BJ (cell line): Measurements from ENCODE around the gene NEK4. TPM values are rescaled to one million over a fixed set of nuclear protein-coding genes. Genes with fewer than 3 reads are reported as not detected.

Experiments used
- CTCF ChIA-PET: fragments of 350-600 bp; formaldehyde crosslinking; extraction: SDS; loops from one replicate; lab custom pipeline; 2021; ENCODE audit warnings: antibody characterized with exemption, inconsistent platforms; lab: Yijun Ruan, JAX
- POLR2A ChIA-PET: fragments of 300-600 bp; sonication (Branson Sonifier 250); formaldehyde crosslinking; extraction: SDS; loops from one replicate; lab custom pipeline; 2021; ENCODE audit warnings: antibody characterized with exemption; lab: Charles Lee
- DNase-seq: peaks from one replicate; pipeline ENCODE4 v3.0.0-alpha.2; 2011; ENCODE audit warnings: low read depth
- H3K27me3 ChIP-seq: 2 replicates; pipeline ENCODE4 v1.6.0; 2011; ENCODE audit warnings: low read length; ENCODE audit not compliant: control insufficient read depth, insufficient read depth
- H3K36me3 ChIP-seq: 2 replicates; pipeline ENCODE4 v1.5.1; 2011; ENCODE audit warnings: low read length; ENCODE audit not compliant: control insufficient read depth, insufficient read depth
- H3K4me3 ChIP-seq: 2 replicates; pipeline ENCODE4 v1.5.1; 2011; ENCODE audit warnings: low read depth, mild to moderate bottlenecking, control low read depth, low read length
- CTCF ChIP-seq: IDR thresholded peaks from 2 replicates; pipeline ENCODE4 v1.5.1; 2011; ENCODE audit warnings: low read depth, mild to moderate bottlenecking, control low read depth, inconsistent platforms, low read length, moderate library complexity; ENCODE audit not compliant: insufficient read depth
- polyA plus RNA-seq: library from polyadenylated mRNA; depleted of rRNA; stranded (reverse); fragments of >200 nt; gene quantifications from 2 replicates; pipeline ENCODE4 v1.2.3, GENCODE V29; 2011

Gene NEK4
- polyA plus RNA-seq, 1 experiment = 10.0 TPM

- Histone ChIP-seq H3K4me3 (no peak overlapping the region), H3K27me3 (peaks cover 12% of the 10 kb centered on the region), H3K36me3 (no peaks in the 10 kb centered on the region)
- DNase-seq = no peak
- ChIA-PET POLR2A (no interaction called here), CTCF (interaction anchor here (0.9 to 1.3 kb wide), 2 partner anchors 11 to 36 kb away, joined by 3 read pairs; no protein-coding TSS in a partner anchor)
- no peak for TF ChIP-seq CTCF
Observed at GRCh38 chr3:52786330-52787215, 15.8 kb upstream of the NEK4 start.

- POLR2A ChIA-PET = interaction anchor here (0.6 kb wide), 1 partner anchor 47 kb away, joined by 3 read pairs; no protein-coding TSS in a partner anchor
- CTCF ChIA-PET = interaction anchor here (1.3 kb wide), 1 partner anchor 9 kb away, joined by 3 read pairs; no protein-coding TSS in a partner anchor
Observed at GRCh38 chr3:52784931-52785590, 14.3 kb upstream of the NEK4 start.

GRCh38 chr3:52784021-52784621 lies 13.4 kb upstream of the NEK4 start:
- POLR2A ChIA-PET = interaction anchor here (0.6 kb wide), 1 partner anchor 48 kb away, joined by 3 read pairs; no protein-coding TSS in a partner anchor

More at GRCh38 chr3:52784931-52785590, 14.3 kb upstream of the NEK4 start:
- Histone ChIP-seq H3K4me3 (no peak overlapping the region), H3K27me3 (peaks cover 16% of the 10 kb centered on the region), H3K36me3 (no peaks in the 10 kb centered on the region)
- DNase-seq = no peak
- no peak for TF ChIP-seq CTCF

GRCh38 chr3:52783211-52783555 lies 12.4 kb upstream of the NEK4 start:
- Histone ChIP-seq H3K27me3 (peaks cover 21% of the 10 kb centered on the region), H3K4me3 (no peak overlapping the region), H3K36me3 (no peaks in the 10 kb centered on the region)
- no peak for DNase-seq
- POLR2A ChIA-PET = no interaction called here
- CTCF ChIA-PET = interaction anchor here (0.7 to 1.6 kb wide), 2 partner anchors 10 to 12 kb away, joined by 3 to 4 read pairs; no protein-coding TSS in a partner anchor
- no peak for TF ChIP-seq CTCF

More at GRCh38 chr3:52784021-52784621, 13.4 kb upstream of the NEK4 start:
- H3K4me3 ChIP-seq = no peak overlapping the region
- H3K36me3 ChIP-seq = no peaks in the 10 kb centered on the region
- peaks cover 18% of the 10 kb centered on the region for H3K27me3 ChIP-seq
- no peak for TF ChIP-seq CTCF
- no peak for DNase-seq
- CTCF ChIA-PET = interaction anchor here (1.3 to 1.6 kb wide), 2 partner anchors 10 to 13 kb away, joined by 3 to 4 read pairs; no protein-coding TSS in a partner anchor
